Astrocyte of the cerebellum (primary cell): ENCODE measurements around the gene LYRM1.
"Not testable (repeated sequence)": the region's sequence is repeated elsewhere in the genome, so short reads cannot be mapped to it uniquely, and the experiment has no call there.

Experiments
- DNase-seq: peaks from one replicate; pipeline ENCODE4 v3.0.0-alpha.2; 2011; ENCODE audit warnings: low read depth
- H3K4me3 ChIP-seq: 2 replicates; pipeline ENCODE4 v1.5.1; 2011; ENCODE audit warnings: mild to moderate bottlenecking, low read depth, low read length, moderate library complexity
- CTCF ChIP-seq: IDR thresholded peaks from 2 replicates; pipeline ENCODE4 v1.5.1; 2012; ENCODE audit warnings: low read length, low read depth, moderate library complexity, mild to moderate bottlenecking; ENCODE audit errors: missing control alignments
- in situ Hi-C: cut with HindIII; loops from 2 replicates; pipeline ENCODE4 v1.10.0; 2017; ENCODE audit warnings: low sequenced_read_pairs

Gene LYRM1

GRCh38 chr16:20928774-20929411 lies 28.3 kb downstream of the LYRM1 start:
- no peak overlapping the region for H3K4me3 ChIP-seq
- DNase-seq: no peak
- in situ Hi-C loops: no loop called here
- TF ChIP-seq CTCF: no peak

GRCh38 chr16:20929676-20930364 lies 29.2 kb downstream of the LYRM1 start:
- DNase-seq, H3K4me3 ChIP-seq, in situ Hi-C loops: not testable (repeated sequence)

GRCh38 chr16:20930365-20930690 lies 29.8 kb downstream of the LYRM1 start:
- no peak for DNase-seq
- H3K4me3 ChIP-seq: no peak overlapping the region
- no peak for TF ChIP-seq CTCF
- in situ Hi-C loops: no loop called here

GRCh38 chr16:20931066-20931600 lies 30.6 kb downstream of the LYRM1 start:
- no peak for TF ChIP-seq CTCF
- in situ Hi-C loops: no loop called here
- no peak overlapping the region for H3K4me3 ChIP-seq
- no peak for DNase-seq

- no peak for DNase-seq
- H3K4me3 ChIP-seq: no peak overlapping the region
- TF ChIP-seq CTCF: no peak
- in situ Hi-C loops: no loop called here
Measured at GRCh38 chr16:20933589-20933988, 33.0 kb downstream of the LYRM1 start.

- no peak for DNase-seq
- H3K4me3 ChIP-seq: no peak overlapping the region
- in situ Hi-C loops: no loop called here
- no peak for TF ChIP-seq CTCF
Measured at GRCh38 chr16:20937736-20938135, 37.2 kb downstream of the LYRM1 start.

- DNase-seq: no peak
- TF ChIP-seq CTCF: no peak
- in situ Hi-C loops: no loop called here
- no peak overlapping the region for H3K4me3 ChIP-seq
Measured at GRCh38 chr16:20938426-20938825, 37.9 kb downstream of the LYRM1 start.
